Measurements from ENCODE around the gene NHLRC4. TPM values are rescaled to one million over a fixed set of nuclear protein-coding genes. Genes with fewer than 3 reads are reported as not detected.

Gene NHLRC4
- total RNA-seq, 2 donors from 2014 or later, result 1.1 TPM

DNA sequence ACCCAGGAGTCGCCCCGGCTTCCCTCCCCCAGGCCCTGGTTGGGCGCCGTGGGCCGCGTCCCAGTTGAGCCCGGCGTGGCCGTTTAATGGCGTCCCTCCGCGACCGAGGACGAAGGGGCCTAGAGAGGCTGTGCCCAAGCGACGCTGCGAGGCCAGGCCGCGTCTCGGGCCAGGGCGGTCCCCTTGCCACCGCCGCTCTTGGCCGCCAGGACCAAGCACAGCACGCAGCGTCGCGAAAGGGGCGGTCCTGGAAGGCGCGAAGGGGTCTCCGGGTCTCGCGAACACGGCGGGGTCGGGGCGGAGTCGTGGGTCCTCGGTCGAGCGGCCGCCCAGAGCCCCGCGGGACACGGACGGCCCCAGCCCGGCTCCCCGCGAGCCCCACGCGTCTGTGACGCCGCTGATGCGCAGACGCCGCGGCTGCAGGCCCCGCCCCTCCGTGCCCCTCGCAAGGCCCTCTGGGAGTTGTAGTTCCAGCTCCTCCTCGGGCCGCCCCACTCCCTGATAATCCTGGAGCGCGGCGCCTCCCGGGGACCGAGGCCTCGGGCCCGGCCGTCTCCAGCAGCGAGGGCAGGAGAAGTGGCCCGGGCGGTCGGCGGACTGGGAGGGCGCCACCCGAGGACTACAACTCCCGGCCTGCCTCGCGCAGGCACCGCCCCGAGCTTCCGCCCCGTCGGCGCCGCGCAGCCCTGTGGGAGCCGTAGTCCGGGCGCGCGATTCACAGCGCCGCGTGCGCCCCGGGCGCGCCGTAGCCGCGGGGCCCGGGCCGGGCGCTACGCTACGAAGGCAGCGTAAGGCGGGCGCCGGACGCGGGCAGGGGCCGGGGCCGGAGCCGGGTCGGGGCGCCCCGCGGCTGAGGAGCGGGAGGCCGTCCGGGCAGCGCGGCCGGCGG is 39.5 kb upstream of the NHLRC4 start, which contains the start of gene CAPN15:
Gene CAPN15, plus strand, starts transcription at position 698 of the 889 bp plus-strand sequence. CDS start 19,127 bp downstream, outside the sequence.
- peaks cover 3% of the 10 kb centered on the region for H3K36me3 Mint-ChIP-seq (ENCODE audit: low read depth)
- H3K9me3 Mint-ChIP-seq, result no peaks in the 10 kb centered on the region
- Histone ChIP-seq H3K27ac (ENCODE audit: low read depth, low read length) (peak within 1 kb of the TSS; percentile 84), H3K9me3 (ENCODE audit: control insufficient read depth, low read length) (no peaks in the 10 kb centered on the region), H3K9ac (ENCODE audit: extremely low read depth, low read length, poor library complexity, severe bottlenecking) (peak within 1 kb of the TSS; percentile 83), H3K4me1 (ENCODE audit: control insufficient read depth, insufficient read depth, low read length) (peaks cover 11% of the 10 kb centered on the region), H3K27me3 (ENCODE audit: control insufficient read depth, insufficient read depth, low read length, poor library complexity, severe bottlenecking) (no peaks in the 10 kb centered on the region), H3K36me3 (ENCODE audit: control insufficient read depth, insufficient read depth, low read length) (peaks cover 3% of the 10 kb centered on the region), H3K4me3 (ENCODE audit: low read length) (peak within 1 kb of the TSS; percentile 91)
- H3K4me1 Mint-ChIP-seq, result peaks cover 16% of the 10 kb centered on the region
- DNase-seq, result peak; percentile 94
- WGBS, 2 experiments (ENCODE audit: insufficient coverage in 1 of 2, insufficient read length in 1 of 2), result 0 to 1% methylated on average over 68 to 129 of the region's 129 CpGs
- H3K4me3 Mint-ChIP-seq, result peak within 1 kb of the TSS; percentile 75
- TF ChIP-seq, protein P1, sequence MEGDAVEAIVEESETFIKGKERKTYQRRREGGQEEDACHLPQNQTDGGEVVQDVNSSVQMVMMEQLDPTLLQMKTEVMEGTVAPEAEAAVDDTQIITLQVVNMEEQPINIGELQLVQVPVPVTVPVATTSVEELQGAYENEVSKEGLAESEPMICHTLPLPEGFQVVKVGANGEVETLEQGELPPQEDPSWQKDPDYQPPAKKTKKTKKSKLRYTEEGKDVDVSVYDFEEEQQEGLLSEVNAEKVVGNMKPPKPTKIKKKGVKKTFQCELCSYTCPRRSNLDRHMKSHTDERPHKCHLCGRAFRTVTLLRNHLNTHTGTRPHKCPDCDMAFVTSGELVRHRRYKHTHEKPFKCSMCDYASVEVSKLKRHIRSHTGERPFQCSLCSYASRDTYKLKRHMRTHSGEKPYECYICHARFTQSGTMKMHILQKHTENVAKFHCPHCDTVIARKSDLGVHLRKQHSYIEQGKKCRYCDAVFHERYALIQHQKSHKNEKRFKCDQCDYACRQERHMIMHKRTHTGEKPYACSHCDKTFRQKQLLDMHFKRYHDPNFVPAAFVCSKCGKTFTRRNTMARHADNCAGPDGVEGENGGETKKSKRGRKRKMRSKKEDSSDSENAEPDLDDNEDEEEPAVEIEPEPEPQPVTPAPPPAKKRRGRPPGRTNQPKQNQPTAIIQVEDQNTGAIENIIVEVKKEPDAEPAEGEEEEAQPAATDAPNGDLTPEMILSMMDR (conservative IDR thresholded peaks at IDR 0.05), result peak; percentile 64
- H3K27ac Mint-ChIP-seq, result peak within 1 kb of the TSS; percentile 91
- no peaks in the 10 kb centered on the region for H3K27me3 Mint-ChIP-seq (ENCODE audit: insufficient read depth)

DNA sequence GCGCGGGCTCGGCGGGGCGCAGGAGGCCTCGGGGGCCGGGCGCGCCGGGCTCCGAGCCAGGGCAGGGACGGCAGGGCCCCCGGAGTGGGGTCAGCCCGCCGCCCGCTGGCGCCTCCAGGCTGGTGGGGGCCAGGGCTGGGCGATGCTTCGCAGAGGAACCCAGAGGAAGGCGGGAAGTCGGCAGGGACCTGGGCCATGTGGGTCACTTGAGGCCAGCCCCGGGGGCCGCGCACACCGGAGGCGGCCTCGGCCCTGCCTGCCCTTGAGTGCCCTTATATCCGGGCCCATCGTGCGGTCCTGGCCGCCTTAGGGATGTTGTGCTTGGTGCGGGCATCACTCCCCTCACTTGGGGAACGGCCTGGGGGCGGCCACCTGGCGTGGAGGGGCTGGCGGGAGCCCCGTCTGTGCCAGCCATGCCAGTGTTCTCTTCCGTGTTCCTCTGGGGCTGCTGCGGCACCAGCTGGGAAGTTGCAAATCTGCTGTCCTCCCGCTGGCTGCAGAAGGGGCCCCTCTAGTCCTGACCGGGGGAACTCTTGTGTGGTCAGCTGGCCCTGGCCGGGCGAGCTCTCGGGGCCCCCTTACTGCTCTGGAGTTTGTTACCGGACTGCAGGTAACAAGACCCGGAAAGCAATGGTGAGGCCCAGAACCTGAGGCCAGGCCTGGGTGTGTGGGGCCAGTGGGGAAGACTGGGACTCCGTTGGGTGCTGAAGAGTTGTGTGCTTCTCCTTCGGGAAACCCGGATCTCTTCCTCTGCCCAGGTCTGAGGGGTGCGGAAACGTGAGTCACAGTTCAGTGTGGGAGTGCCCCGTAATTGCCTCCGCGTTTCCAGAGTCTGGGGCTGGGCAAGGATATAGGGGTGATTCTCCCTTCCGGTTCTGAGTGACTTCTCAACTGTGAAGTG is 38.4 kb upstream of the NHLRC4 start:
- H3K27me3 ChIP-seq (ENCODE audit: control insufficient read depth, insufficient read depth, low read length, poor library complexity, severe bottlenecking), result no peaks in the 10 kb centered on the region
- H3K27ac ChIP-seq (ENCODE audit: low read depth, low read length), result no peak overlapping the region
- Mint-ChIP-seq H3K4me3 (peak overlapping the region; percentile 73), H3K27ac (peak overlapping the region; percentile 17), H3K9me3 (no peaks in the 10 kb centered on the region), H3K36me3 (ENCODE audit: low read depth) (peaks cover 3% of the 10 kb centered on the region), H3K4me1 (peaks cover 16% of the 10 kb centered on the region), H3K27me3 (ENCODE audit: insufficient read depth) (no peaks in the 10 kb centered on the region)
- H3K4me1 ChIP-seq (ENCODE audit: control insufficient read depth, insufficient read depth, low read length), result peaks cover 12% of the 10 kb centered on the region
- TF ChIP-seq, protein P1 (conservative IDR thresholded peaks at IDR 0.05), result no peak
- no peaks in the 10 kb centered on the region for H3K9me3 ChIP-seq (ENCODE audit: control insufficient read depth, low read length)
- peak; percentile 68 for DNase-seq
- peaks cover 3% of the 10 kb centered on the region for H3K36me3 ChIP-seq (ENCODE audit: control insufficient read depth, insufficient read depth, low read length)
- H3K4me3 ChIP-seq (ENCODE audit: low read length), result peak overlapping the region; percentile 89
- WGBS, 2 experiments (ENCODE audit: insufficient coverage in 1 of 2, insufficient read length in 1 of 2), result 6 to 10% methylated on average over 23 to 55 of the region's 55 CpGs
- peak overlapping the region; percentile 63 for H3K9ac ChIP-seq (ENCODE audit: extremely low read depth, low read length, poor library complexity, severe bottlenecking)

DNA sequence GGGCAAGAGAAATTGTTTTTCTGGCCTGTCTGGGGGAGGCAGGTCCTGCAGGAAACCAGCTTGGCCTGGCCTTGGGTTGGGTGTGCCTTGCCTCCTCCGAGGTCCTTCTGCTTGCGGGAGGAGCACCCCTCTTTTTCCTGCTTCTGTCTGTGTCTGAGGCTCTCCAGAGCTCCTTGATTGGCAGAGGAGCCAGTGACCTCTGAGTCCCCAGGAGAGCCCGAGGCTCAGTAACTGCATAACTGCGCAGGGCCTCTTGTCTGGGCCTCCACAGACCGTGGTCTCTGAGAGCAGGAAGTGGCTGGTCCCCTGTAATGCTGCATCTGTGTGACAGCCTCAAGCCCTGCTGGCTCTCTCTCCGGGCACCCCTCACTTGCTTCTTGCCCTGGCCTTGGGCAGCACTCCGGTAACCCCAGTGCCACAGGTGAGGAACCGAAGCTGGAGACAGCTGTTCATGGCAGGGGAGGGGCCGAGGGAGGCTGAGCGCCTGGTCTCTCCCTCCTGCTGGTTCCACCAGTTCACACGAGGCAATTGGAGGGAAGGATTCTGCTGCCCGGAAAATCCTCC is 37.7 kb upstream of the NHLRC4 start:
- peak overlapping the region; percentile 73 for H3K4me3 Mint-ChIP-seq
- Histone ChIP-seq H3K36me3 (ENCODE audit: control insufficient read depth, insufficient read depth, low read length) (peaks cover 3% of the 10 kb centered on the region), H3K4me1 (ENCODE audit: control insufficient read depth, insufficient read depth, low read length) (peaks cover 19% of the 10 kb centered on the region), H3K9ac (ENCODE audit: extremely low read depth, low read length, poor library complexity, severe bottlenecking) (peak overlapping the region; percentile 63), H3K27me3 (ENCODE audit: control insufficient read depth, insufficient read depth, low read length, poor library complexity, severe bottlenecking) (no peaks in the 10 kb centered on the region), H3K27ac (ENCODE audit: low read depth, low read length) (no peak overlapping the region), H3K9me3 (ENCODE audit: control insufficient read depth, low read length) (no peaks in the 10 kb centered on the region), H3K4me3 (ENCODE audit: low read length) (peak overlapping the region; percentile 89)
- DNase-seq, result no peak
- TF ChIP-seq, protein P1 (conservative IDR thresholded peaks at IDR 0.05), result no peak
- peaks cover 3% of the 10 kb centered on the region for H3K36me3 Mint-ChIP-seq (ENCODE audit: low read depth)
- H3K4me1 Mint-ChIP-seq, result peaks cover 16% of the 10 kb centered on the region
- H3K27ac Mint-ChIP-seq, result peak overlapping the region; percentile 17
- no peaks in the 10 kb centered on the region for H3K27me3 Mint-ChIP-seq (ENCODE audit: insufficient read depth)
- H3K9me3 Mint-ChIP-seq, result no peaks in the 10 kb centered on the region
- 81 to 85% methylated on average over 7 to 12 of the region's 12 CpGs for WGBS, 2 experiments (ENCODE audit: insufficient coverage in 1 of 2, insufficient read length in 1 of 2)
